Endothelial cell of umbilical vein (primary cell): ENCODE measurements around the gene ZNF75A.

Source experiments
- EZH2 ChIP-seq: IDR thresholded peaks from 2 replicates; pipeline ENCODE4 v1.6.1; 2012; ENCODE audit warnings: borderline replicate concordance, low read depth, mild to moderate bottlenecking, moderate library complexity, low read length, inconsistent platforms; ENCODE audit not compliant: severe bottlenecking
- JUN ChIP-seq: IDR thresholded peaks from 2 replicates; pipeline ENCODE4 v1.6.1; 2011; ENCODE audit warnings: borderline replicate concordance, low read depth; ENCODE audit not compliant: insufficient read length, insufficient read depth
- POLR2A ChIP-seq: IDR thresholded peaks from 2 replicates; pipeline ENCODE4 v1.6.1; 2012; ENCODE audit warnings: low read depth, mild to moderate bottlenecking, control low read depth, low read length
- POLR2AphosphoS5 ChIP-seq: IDR thresholded peaks from 2 replicates; pipeline ENCODE4 v1.6.1; 2012; ENCODE audit warnings: low read depth, mild to moderate bottlenecking, control low read depth, low read length, moderate library complexity; ENCODE audit not compliant: insufficient read depth
- TF ChIP-seq, protein P1 (sequence below), 2 donors: IDR thresholded peaks; 1 replicate in 1 of 2; 2 replicates in 1 of 2; pipeline ENCODE4 v1.5.1; 2011; ENCODE audit warnings: low read length in 2 of 2, mild to moderate bottlenecking in 2 of 2, moderate library complexity in 2 of 2, control low read depth in 1 of 2, inconsistent platforms in 1 of 2, low read depth in 1 of 2; ENCODE audit not compliant: insufficient read depth in 1 of 2; ENCODE audit errors: extremely low read depth in 1 of 2
- TF ChIP-seq, protein P2 (sequence below): IDR thresholded peaks from 2 replicates; pipeline ENCODE4 v1.6.1; 2011; ENCODE audit not compliant: insufficient read depth, insufficient read length

DNA sequence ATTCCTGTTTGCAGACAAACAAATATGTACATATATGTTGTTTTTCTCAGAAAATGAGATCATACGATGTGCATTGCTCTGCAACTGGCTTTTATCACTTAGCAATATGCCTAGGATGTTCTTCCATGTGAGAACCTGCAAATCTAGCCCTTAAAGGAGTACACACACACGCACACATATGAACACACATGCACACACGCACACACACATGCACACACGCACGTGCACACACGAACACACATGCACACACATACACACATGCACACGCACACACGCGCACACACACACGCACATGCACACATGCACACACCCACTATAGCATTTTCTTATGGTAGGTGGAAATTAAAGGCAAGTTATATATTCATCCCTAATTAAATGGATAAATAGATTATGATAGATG lies 42.3 kb downstream of the ZNF75A start:
- TF ChIP-seq POLR2AphosphoS5, result no peak
- TF ChIP-seq, protein P1, sequence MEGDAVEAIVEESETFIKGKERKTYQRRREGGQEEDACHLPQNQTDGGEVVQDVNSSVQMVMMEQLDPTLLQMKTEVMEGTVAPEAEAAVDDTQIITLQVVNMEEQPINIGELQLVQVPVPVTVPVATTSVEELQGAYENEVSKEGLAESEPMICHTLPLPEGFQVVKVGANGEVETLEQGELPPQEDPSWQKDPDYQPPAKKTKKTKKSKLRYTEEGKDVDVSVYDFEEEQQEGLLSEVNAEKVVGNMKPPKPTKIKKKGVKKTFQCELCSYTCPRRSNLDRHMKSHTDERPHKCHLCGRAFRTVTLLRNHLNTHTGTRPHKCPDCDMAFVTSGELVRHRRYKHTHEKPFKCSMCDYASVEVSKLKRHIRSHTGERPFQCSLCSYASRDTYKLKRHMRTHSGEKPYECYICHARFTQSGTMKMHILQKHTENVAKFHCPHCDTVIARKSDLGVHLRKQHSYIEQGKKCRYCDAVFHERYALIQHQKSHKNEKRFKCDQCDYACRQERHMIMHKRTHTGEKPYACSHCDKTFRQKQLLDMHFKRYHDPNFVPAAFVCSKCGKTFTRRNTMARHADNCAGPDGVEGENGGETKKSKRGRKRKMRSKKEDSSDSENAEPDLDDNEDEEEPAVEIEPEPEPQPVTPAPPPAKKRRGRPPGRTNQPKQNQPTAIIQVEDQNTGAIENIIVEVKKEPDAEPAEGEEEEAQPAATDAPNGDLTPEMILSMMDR (IDR thresholded peaks at IDR 0.05; ENCODE audit: extremely low read depth in 1 of 2, insufficient read depth in 1 of 2, low read depth in 1 of 2, low read length in 2 of 2), result no peak
- no peak for TF ChIP-seq EZH2
- TF ChIP-seq POLR2A, result no peak
- TF ChIP-seq JUN, result no peak
- TF ChIP-seq, protein P2, sequence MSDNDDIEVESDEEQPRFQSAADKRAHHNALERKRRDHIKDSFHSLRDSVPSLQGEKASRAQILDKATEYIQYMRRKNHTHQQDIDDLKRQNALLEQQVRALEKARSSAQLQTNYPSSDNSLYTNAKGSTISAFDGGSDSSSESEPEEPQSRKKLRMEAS, result no peak
